Measurements from ENCODE around the gene BRD4.

- no peak for TF ChIP-seq MYC (CRISPR knock-in tag; IDR thresholded peaks at IDR 0.05; ENCODE audit: borderline replicate concordance)
- no peak for TF ChIP-seq SUZ12 (IDR thresholded peaks at IDR 0.05; ENCODE audit: low read depth, low read length)
- TF ChIP-seq FOXJ3 (CRISPR knock-in tag; IDR thresholded peaks at IDR 0.05; ENCODE audit: borderline replicate concordance): no peak
Observed at GRCh38 chr19:15279326-15279904, 52.9 kb downstream of the BRD4 start.
